ENCODE data around the gene JMJD1C. TPM values are rescaled to one million over a fixed set of nuclear protein-coding genes. Genes with fewer than 3 reads are reported as not detected.
"Not testable (repeated sequence)": the region's sequence is repeated elsewhere in the genome, so short reads cannot be mapped to it uniquely, and the experiment has no call there.

The JMJD1C gene, protein sequence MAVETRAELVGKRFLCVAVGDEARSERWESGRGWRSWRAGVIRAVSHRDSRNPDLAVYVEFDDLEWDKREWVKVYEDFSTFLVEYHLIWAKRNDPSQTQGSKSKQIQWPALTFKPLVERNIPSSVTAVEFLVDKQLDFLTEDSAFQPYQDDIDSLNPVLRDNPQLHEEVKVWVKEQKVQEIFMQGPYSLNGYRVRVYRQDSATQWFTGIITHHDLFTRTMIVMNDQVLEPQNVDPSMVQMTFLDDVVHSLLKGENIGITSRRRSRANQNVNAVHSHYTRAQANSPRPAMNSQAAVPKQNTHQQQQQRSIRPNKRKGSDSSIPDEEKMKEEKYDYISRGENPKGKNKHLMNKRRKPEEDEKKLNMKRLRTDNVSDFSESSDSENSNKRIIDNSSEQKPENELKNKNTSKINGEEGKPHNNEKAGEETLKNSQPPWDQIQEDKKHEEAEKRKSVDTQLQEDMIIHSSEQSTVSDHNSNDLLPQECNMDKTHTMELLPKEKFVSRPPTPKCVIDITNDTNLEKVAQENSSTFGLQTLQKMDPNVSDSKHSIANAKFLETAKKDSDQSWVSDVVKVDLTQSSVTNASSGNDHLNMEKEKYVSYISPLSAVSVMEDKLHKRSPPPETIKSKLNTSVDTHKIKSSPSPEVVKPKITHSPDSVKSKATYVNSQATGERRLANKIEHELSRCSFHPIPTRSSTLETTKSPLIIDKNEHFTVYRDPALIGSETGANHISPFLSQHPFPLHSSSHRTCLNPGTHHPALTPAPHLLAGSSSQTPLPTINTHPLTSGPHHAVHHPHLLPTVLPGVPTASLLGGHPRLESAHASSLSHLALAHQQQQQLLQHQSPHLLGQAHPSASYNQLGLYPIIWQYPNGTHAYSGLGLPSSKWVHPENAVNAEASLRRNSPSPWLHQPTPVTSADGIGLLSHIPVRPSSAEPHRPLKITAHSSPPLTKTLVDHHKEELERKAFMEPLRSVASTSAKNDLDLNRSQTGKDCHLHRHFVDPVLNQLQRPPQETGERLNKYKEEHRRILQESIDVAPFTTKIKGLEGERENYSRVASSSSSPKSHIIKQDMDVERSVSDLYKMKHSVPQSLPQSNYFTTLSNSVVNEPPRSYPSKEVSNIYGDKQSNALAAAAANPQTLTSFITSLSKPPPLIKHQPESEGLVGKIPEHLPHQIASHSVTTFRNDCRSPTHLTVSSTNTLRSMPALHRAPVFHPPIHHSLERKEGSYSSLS (N-terminal part only)
- total RNA-seq: 10 to 100 TPM; 54.1 to 56.6 TPM

GRCh38 chr10:63465293-63466143, at the start of gene JMJD1C:
TSS of gene JMJD1C (minus strand) at chr10:63465977. CDS start at chr10:63465662, 315 bp downstream.
- peak within 1 kb of the TSS; percentile 92 for H3K4me3 Mint-ChIP-seq
- H3K27me3 Mint-ChIP-seq (ENCODE audit: low read depth): no peaks in the 10 kb centered on the region
- H3K9me3 Mint-ChIP-seq: no peaks in the 10 kb centered on the region
- CTCF ChIA-PET: interaction anchor here (0.6 to 1.2 kb wide), 8 partner anchors 89 to 299 kb away, joined by 3 to 5 read pairs (median 3); no protein-coding TSS in a partner anchor
- H3K36me3 Mint-ChIP-seq (ENCODE audit: low read depth): no peaks in the 10 kb centered on the region
- peak within 1 kb of the TSS; percentile 79 for H3K27ac Mint-ChIP-seq
- intact Hi-C loops (cut with micrococcal nuclease): loop anchor here (1.0 kb wide), 4 partner anchors 55 to 248 kb away; no protein-coding TSS in a partner anchor
- H3K4me1 Mint-ChIP-seq (ENCODE audit: low read depth): peaks cover 24% of the 10 kb centered on the region
- peak; percentile 69 for DNase-seq

- Mint-ChIP-seq H3K36me3 (ENCODE audit: low read depth) (peaks cover 11% of the 10 kb centered on the region), H3K27ac (no peak overlapping the region), H3K27me3 (ENCODE audit: low read depth) (no peaks in the 10 kb centered on the region), H3K4me3 (no peak overlapping the region), H3K4me1 (ENCODE audit: low read depth) (peaks cover 67% of the 10 kb centered on the region), H3K9me3 (peaks cover 9% of the 10 kb centered on the region)
- peak; percentile 23 for DNase-seq
- intact Hi-C loops (cut with micrococcal nuclease): no loop called here
- CTCF ChIA-PET: interaction anchor here (0.7 to 1.3 kb wide), 5 partner anchors 12 to 263 kb away, joined by 3 to 5 read pairs (median 3); no protein-coding TSS in a partner anchor
Measured at GRCh38 chr10:63515002-63515763, 49.4 kb upstream of the JMJD1C start.

- Mint-ChIP-seq H3K9me3 (no peaks in the 10 kb centered on the region), H3K4me1 (ENCODE audit: low read depth) (peaks cover 16% of the 10 kb centered on the region), H3K27ac (no peak overlapping the region), H3K27me3 (ENCODE audit: low read depth) (no peaks in the 10 kb centered on the region), H3K36me3 (ENCODE audit: low read depth) (peaks cover 4% of the 10 kb centered on the region), H3K4me3 (no peak overlapping the region)
- CTCF ChIA-PET: interaction anchor here (0.8 kb wide), 1 partner anchor 114 kb away, joined by 4 read pairs; no protein-coding TSS in a partner anchor
- intact Hi-C loops (cut with micrococcal nuclease): no loop called here
- DNase-seq: no peak
Measured at GRCh38 chr10:63506554-63506953, 40.8 kb upstream of the JMJD1C start.

DNA sequence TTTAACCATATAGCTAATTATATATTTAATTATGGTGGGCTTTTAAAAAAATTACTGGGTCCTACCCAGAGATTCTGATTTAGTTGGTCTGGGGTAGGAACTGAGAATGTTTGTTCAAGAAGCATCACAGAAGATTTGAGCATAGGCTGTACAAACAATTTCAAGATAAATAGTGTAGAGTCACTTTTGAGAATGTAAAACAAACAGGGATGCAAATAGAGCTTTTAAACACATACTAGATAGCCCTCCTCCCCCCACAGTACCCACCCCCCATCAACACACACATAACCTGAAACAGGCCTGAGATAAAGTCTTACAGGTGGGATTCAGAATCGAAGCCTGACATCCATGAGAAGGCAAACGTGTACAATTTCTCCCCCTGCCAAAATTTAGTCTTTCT, 39.8 kb upstream of the JMJD1C start:
- Mint-ChIP-seq H3K4me1 (ENCODE audit: low read depth) (peaks cover 16% of the 10 kb centered on the region), H3K27ac (no peak overlapping the region), H3K36me3 (ENCODE audit: low read depth) (peaks cover 7% of the 10 kb centered on the region), H3K4me3 (no peak overlapping the region), H3K27me3 (ENCODE audit: low read depth) (no peaks in the 10 kb centered on the region), H3K9me3 (no peaks in the 10 kb centered on the region)
- intact Hi-C loops (cut with micrococcal nuclease): no loop called here
- DNase-seq: no peak
- CTCF ChIA-PET: interaction anchor here (0.7 to 0.8 kb wide), 2 partner anchors 15 to 683 kb away, joined by 3 to 5 read pairs; no protein-coding TSS in a partner anchor

- H3K4me1 Mint-ChIP-seq (ENCODE audit: low read depth): peaks cover 8% of the 10 kb centered on the region
- intact Hi-C loops (cut with micrococcal nuclease): no loop called here
- no peaks in the 10 kb centered on the region for H3K27me3 Mint-ChIP-seq (ENCODE audit: low read depth)
- peaks cover 9% of the 10 kb centered on the region for H3K36me3 Mint-ChIP-seq (ENCODE audit: low read depth)
- CTCF ChIA-PET: interaction anchor here (0.8 kb wide), 1 partner anchor 16 kb away, joined by 3 read pairs; no protein-coding TSS in a partner anchor
- no peaks in the 10 kb centered on the region for H3K9me3 Mint-ChIP-seq
- H3K4me3 Mint-ChIP-seq: no peak overlapping the region
- no peak overlapping the region for H3K27ac Mint-ChIP-seq
- DNase-seq: no peak
Measured at GRCh38 chr10:63504145-63504881, 38.5 kb upstream of the JMJD1C start.

DNA sequence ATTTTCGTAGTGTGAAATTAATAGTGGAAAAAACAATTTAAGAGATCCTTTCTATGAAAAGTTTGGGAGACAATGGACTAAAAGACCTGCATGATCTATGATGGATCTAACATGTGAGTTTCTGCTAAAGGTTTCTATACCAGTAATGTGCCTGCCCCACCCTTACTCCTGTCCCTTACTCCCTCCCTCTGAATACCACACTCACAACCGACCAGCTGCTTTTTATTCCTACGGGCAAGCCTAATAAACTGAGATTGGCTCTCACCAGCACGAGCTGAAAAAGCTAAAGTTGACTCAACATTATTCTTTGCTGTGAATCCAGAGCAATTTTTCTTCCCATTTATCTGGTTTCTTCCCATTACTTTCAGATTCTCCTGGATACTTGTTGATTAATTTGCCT, 37.6 kb upstream of the JMJD1C start:
- CTCF ChIA-PET: interaction anchor here (1.4 kb wide), 1 partner anchor 12 kb away, joined by 3 read pairs; no protein-coding TSS in a partner anchor
- Mint-ChIP-seq H3K27ac (no peak overlapping the region), H3K9me3 (no peaks in the 10 kb centered on the region)

DNA sequence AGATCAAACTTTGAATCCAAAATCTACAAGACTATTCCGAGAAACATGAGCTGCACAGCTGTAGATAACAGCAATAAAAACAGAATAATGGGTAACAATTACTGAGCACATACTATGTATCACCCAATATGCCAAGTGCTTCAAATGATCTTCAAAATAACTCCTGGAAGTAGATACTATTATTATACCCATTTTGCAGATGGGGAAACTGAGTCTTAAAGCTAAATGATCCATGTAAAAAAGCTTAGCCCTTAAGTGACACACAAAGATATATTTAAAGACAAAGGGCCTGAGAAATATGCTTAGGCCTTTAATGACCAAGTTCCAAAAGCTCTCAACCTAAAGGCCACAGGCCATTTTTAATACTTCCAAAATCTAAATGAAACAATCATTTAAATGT, 37.1 kb upstream of the JMJD1C start:
- CTCF ChIA-PET: interaction anchor here (0.6 to 1.4 kb wide), 2 partner anchors 13 to 22 kb away, joined by 3 read pairs; no protein-coding TSS in a partner anchor

More for the DNA sequence above, 37.6 kb upstream of the JMJD1C start:
- peaks cover 2% of the 10 kb centered on the region for H3K4me1 Mint-ChIP-seq (ENCODE audit: low read depth)
- no peak for DNase-seq
- no peaks in the 10 kb centered on the region for H3K27me3 Mint-ChIP-seq (ENCODE audit: low read depth)
- intact Hi-C loops (cut with micrococcal nuclease): no loop called here
- H3K36me3 Mint-ChIP-seq (ENCODE audit: low read depth): peaks cover 9% of the 10 kb centered on the region
- no peak overlapping the region for H3K4me3 Mint-ChIP-seq

GRCh38 chr10:63501954-63502353, 36.2 kb upstream of the JMJD1C start:
- H3K9me3 Mint-ChIP-seq: no peaks in the 10 kb centered on the region
- DNase-seq: no peak
- H3K27ac Mint-ChIP-seq: no peak overlapping the region
- no peak overlapping the region for H3K4me3 Mint-ChIP-seq
- peaks cover 8% of the 10 kb centered on the region for H3K36me3 Mint-ChIP-seq (ENCODE audit: low read depth)
- CTCF ChIA-PET: interaction anchor here (0.6 to 1.4 kb wide), 2 partner anchors 14 to 60 kb away, joined by 3 read pairs; no protein-coding TSS in a partner anchor
- intact Hi-C loops (cut with micrococcal nuclease): no loop called here
- no peaks in the 10 kb centered on the region for H3K27me3 Mint-ChIP-seq (ENCODE audit: low read depth)
- H3K4me1 Mint-ChIP-seq (ENCODE audit: low read depth): peaks cover 5% of the 10 kb centered on the region

More for the DNA sequence above, 37.1 kb upstream of the JMJD1C start:
- Mint-ChIP-seq H3K27ac (no peak overlapping the region), H3K27me3 (ENCODE audit: low read depth) (no peaks in the 10 kb centered on the region), H3K36me3 (ENCODE audit: low read depth) (peaks cover 9% of the 10 kb centered on the region), H3K4me1 (ENCODE audit: low read depth) (peaks cover 2% of the 10 kb centered on the region), H3K4me3 (no peak overlapping the region), H3K9me3 (no peaks in the 10 kb centered on the region)
- DNase-seq: no peak
- intact Hi-C loops (cut with micrococcal nuclease): no loop called here

- intact Hi-C loops (cut with micrococcal nuclease); H3K4me1 Mint-ChIP-seq (ENCODE audit: low read depth); H3K4me3 Mint-ChIP-seq; DNase-seq; CTCF ChIA-PET; H3K9me3 Mint-ChIP-seq; H3K27me3 Mint-ChIP-seq (ENCODE audit: low read depth); H3K27ac Mint-ChIP-seq: not testable (repeated sequence)
- H3K36me3 Mint-ChIP-seq (ENCODE audit: low read depth): peaks cover 10% of the 10 kb centered on the region
Measured at GRCh38 chr10:63500551-63500950, 34.8 kb upstream of the JMJD1C start.

DNA sequence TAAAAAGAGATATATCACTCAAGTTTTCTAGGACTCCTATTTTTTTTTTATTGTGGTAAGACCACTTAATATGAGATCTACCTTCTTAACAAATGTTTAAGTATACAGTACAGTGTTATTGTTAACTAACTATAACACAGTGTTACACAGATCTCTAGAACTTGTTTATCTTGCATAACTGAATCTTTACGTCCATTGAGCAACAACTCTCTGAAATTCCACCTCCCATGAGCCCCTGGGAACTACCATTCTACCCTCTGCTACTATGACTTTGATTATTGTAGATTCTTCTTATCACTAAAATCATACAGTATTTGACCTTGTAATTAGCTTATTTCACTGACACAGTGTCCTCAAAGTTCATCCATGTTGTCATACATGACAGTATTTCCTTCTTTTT, 32.9 kb upstream of the JMJD1C start:
- peaks cover 11% of the 10 kb centered on the region for H3K4me1 Mint-ChIP-seq (ENCODE audit: low read depth)
- intact Hi-C loops (cut with micrococcal nuclease): no loop called here
- CTCF ChIA-PET: no interaction called here
- H3K9me3 Mint-ChIP-seq: no peaks in the 10 kb centered on the region
- no peaks in the 10 kb centered on the region for H3K27me3 Mint-ChIP-seq (ENCODE audit: low read depth)
- H3K36me3 Mint-ChIP-seq (ENCODE audit: low read depth): peaks cover 10% of the 10 kb centered on the region
- no peak overlapping the region for H3K4me3 Mint-ChIP-seq
- no peak for DNase-seq
- no peak overlapping the region for H3K27ac Mint-ChIP-seq
